Kidney (tissue), 14 donors: Measurements from ENCODE around the gene C5orf63. TPM values are rescaled to one million over a fixed set of nuclear protein-coding genes. Genes with fewer than 3 reads are reported as not detected.

ENCODE experiments used
- DNase-seq, 5 donors: peaks; one replicate each; pipeline ENCODE4 v3.0.0-alpha.2; 2013 to 2020
- FAIRE-seq: peaks from 2 replicates; lab custom pipeline; 2012; peaks lifted over from hg19 to GRCh38; lab: Jason Lieb, UNC
- H3K27ac ChIP-seq, 2 donors: one replicate each; pipeline ENCODE4 v1.7.0; 2013; ENCODE audit warnings: low read depth in 2 of 2, low read length in 2 of 2, inconsistent platforms in 1 of 2
- H3K27me3 ChIP-seq: one replicate; pipeline ENCODE4 v1.7.1; 2013; ENCODE audit warnings: low read length, inconsistent platforms; ENCODE audit not compliant: control insufficient read depth, insufficient read depth
- H3K36me3 ChIP-seq, 3 donors: one replicate each; pipeline versions ENCODE4 v1.7.0 to v1.7.1; 2013; ENCODE audit warnings: low read length in 3 of 3, control low read depth in 1 of 3, inconsistent platforms in 1 of 3; ENCODE audit not compliant: insufficient read depth in 3 of 3, control insufficient read depth in 2 of 3
- H3K4me1 ChIP-seq, 3 donors: one replicate each; pipeline versions ENCODE4 v1.7.0 to v1.7.1; 2013; ENCODE audit warnings: low read length in 3 of 3, inconsistent platforms in 1 of 3, low read depth in 1 of 3; ENCODE audit not compliant: control insufficient read depth in 2 of 3, insufficient read depth in 2 of 3
- H3K4me3 ChIP-seq, 3 donors: one replicate each; pipeline versions ENCODE4 v1.7.0 to v1.8.1; 2013; ENCODE audit warnings: low read length in 3 of 3, control low read depth in 1 of 3, inconsistent platforms in 1 of 3
- H3K9ac ChIP-seq, 3 donors: one replicate each; pipeline versions ENCODE4 v1.7.0 to v1.7.1; 2013; ENCODE audit warnings: low read length in 3 of 3, control low read depth in 1 of 3, inconsistent platforms in 1 of 3
- H3K9me3 ChIP-seq, 3 donors: one replicate each; pipeline versions ENCODE4 v1.7.0 to v1.7.1; 2013; ENCODE audit warnings: low read length in 3 of 3, control low read depth in 1 of 3, inconsistent platforms in 1 of 3; ENCODE audit not compliant: control insufficient read depth in 2 of 3, insufficient read depth in 1 of 3
- intact Hi-C: fragments of 100-400 bp; cut with DNase I; formaldehyde crosslinking; loops from one replicate; pipeline ENCODE4 v1.11.1; 2022
- polyA plus RNA-seq: library from polyadenylated mRNA; stranded (reverse); fragments of 350-450 nt; fragmentation: Illumina TruSeq; extraction: RNeasy Lipid Tissue Mini Kit (QIAGEN cat#74804); gene quantifications from one replicate; pipeline ENCODE4 v1.2.3, GENCODE V29; 2014; ENCODE audit warnings: low read depth, low replicate concordance; ENCODE audit not compliant: insufficient read depth
- total RNA-seq: library from RNA; stranded (reverse); fragmentation: NEBNext Ultra II Directional; extraction: Animal tissue kit (Norgen Biotek cat#: 25700); gene quantifications from one replicate; pipeline ENCODE4 v1.2.1, GENCODE V29; 2021
- TF ChIP-seq, protein P1 (sequence below): IDR thresholded peaks from 3 replicates; pipeline ENCODE4 v1.5.1; 2012; ENCODE audit warnings: mild to moderate bottlenecking, moderate library complexity, borderline replicate concordance; ENCODE audit not compliant: insufficient read depth; ENCODE audit errors: extremely low read depth
- donor health status: control.
- donor health status: control.
- donor health status: control.
- donor health status: control.
- donor health status: control.
- donor health status: DM: yes; HTN: yes; CAD: no.
- donor health status: Normal renal cell carcinoma (clear cell type).

Gene C5orf63
- total and polyA plus RNA-seq, 2 donors from 2014 or later: 5.8 to 8.5 TPM

DNA sequence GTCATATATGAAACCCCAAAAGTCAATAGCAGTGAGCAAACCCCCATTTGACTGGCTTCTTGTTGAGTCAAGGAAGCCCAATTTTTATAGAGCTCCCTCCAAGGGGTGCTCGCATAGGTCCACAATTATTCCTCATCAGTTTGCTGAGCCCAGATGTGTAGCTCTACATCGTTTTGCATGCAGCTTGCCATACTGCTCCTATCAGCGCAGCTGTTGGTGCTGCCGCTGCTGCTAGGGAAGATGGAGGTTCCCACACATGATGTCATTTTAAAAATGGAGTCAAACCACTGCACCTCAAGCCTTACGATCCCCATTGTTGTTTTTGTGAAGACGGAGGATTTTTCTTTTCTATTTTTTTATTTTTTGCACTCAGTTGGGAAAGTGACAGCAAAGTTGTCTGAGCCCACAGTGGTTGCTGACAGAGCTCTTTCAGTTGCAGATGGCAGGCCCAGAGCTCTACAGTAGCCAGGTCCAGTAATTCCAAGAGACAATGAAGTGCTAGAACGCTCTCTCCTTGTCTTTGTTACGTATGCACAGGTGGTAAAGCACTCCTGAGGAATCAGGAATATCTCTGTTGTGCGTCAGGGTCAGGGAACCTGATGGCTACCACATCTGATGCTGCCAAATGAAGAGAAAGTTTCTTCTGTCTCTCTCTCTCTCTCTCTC lies 23.2 kb upstream of the C5orf63 start:
- DNase-seq (no peak), FAIRE-seq (no peak)
- H3K9me3 ChIP-seq: no peaks in the 10 kb centered on the region
- no peaks in the 10 kb centered on the region for H3K4me1 ChIP-seq
- intact Hi-C loops: no loop called here
- H3K4me3 ChIP-seq: no peak overlapping the region
- H3K9ac ChIP-seq: no peak overlapping the region
- no peaks in the 10 kb centered on the region for H3K36me3 ChIP-seq
- no peaks in the 10 kb centered on the region for H3K27me3 ChIP-seq
- TF ChIP-seq, protein P1, sequence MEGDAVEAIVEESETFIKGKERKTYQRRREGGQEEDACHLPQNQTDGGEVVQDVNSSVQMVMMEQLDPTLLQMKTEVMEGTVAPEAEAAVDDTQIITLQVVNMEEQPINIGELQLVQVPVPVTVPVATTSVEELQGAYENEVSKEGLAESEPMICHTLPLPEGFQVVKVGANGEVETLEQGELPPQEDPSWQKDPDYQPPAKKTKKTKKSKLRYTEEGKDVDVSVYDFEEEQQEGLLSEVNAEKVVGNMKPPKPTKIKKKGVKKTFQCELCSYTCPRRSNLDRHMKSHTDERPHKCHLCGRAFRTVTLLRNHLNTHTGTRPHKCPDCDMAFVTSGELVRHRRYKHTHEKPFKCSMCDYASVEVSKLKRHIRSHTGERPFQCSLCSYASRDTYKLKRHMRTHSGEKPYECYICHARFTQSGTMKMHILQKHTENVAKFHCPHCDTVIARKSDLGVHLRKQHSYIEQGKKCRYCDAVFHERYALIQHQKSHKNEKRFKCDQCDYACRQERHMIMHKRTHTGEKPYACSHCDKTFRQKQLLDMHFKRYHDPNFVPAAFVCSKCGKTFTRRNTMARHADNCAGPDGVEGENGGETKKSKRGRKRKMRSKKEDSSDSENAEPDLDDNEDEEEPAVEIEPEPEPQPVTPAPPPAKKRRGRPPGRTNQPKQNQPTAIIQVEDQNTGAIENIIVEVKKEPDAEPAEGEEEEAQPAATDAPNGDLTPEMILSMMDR: no peak
- H3K27ac ChIP-seq: no peak overlapping the region

DNA sequence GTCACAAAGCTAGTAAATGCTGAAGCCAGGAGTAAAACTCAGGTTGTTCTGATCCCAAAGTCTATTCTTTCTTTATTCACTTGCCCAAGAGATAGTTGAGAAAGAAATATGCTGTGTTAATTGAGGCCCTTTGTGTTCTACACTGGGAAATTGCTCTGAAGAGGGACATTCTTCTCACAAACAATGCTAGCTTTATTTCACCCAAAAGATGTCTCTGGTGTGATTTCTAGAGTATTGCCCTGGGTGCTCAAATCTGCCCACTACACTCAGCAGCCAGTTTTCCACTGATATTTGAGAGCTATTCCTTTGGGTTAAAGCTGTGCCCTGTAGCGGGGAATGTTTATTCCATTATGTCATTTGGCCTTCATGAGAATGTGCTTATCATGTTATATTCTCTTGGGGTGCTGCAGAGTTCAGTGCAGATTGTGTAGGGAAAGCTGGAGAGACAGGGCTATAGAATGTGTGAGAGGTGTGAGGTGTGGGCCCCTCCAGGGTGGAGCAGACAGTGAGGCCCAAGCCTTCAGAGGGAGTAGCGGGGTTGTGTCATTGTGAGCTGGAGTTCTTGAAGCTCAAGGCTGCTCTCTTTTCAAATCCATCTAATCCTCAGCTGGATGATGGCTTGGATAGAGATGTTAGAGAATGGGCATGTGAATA lies 21.0 kb upstream of the C5orf63 start:
- H3K27me3 ChIP-seq: no peaks in the 10 kb centered on the region
- no peak overlapping the region for H3K4me3 ChIP-seq
- H3K36me3 ChIP-seq: no peaks in the 10 kb centered on the region
- no peak overlapping the region for H3K9ac ChIP-seq
- TF ChIP-seq, protein P1: no peak
- intact Hi-C loops: no loop called here
- no peak for DNase-seq
- FAIRE-seq: no peak
- H3K27ac ChIP-seq: no peak overlapping the region
- H3K4me1 ChIP-seq: no peaks in the 10 kb centered on the region
- H3K9me3 ChIP-seq: no peaks in the 10 kb centered on the region

- DNase-seq (no peak), FAIRE-seq (no peak)
- no peak overlapping the region for H3K27ac ChIP-seq
- H3K9me3 ChIP-seq: no peaks in the 10 kb centered on the region
- H3K4me1 ChIP-seq: no peaks in the 10 kb centered on the region
- intact Hi-C loops: no loop called here
- TF ChIP-seq, protein P1: no peak
- no peaks in the 10 kb centered on the region for H3K27me3 ChIP-seq
- H3K36me3 ChIP-seq: no peaks in the 10 kb centered on the region
- H3K9ac ChIP-seq: no peak overlapping the region
- no peak overlapping the region for H3K4me3 ChIP-seq
Observed at GRCh38 chr5:127092690-127093089, 19.4 kb upstream of the C5orf63 start.
